ENCODE results near the gene INVS.

DNA sequence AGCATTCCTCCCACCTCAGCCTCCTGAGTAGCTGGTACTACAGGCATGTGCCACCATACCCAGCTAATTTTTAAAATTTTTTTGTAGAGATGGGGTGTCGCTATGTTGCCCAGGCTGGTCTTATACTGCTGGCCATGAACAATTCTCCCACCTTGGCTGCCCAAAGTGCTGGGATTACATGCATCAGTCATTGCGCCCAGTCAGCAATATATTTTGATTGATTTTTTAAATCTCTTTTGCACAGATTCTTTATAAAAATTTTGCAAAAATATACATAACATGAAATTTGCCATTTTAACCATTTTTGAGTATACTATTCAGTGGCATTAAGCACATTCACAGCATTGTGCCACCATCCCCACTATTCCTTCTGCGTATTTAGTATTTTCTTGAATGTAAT lies 94.0 kb downstream of the INVS start:
- TF ChIP-seq, protein P1, sequence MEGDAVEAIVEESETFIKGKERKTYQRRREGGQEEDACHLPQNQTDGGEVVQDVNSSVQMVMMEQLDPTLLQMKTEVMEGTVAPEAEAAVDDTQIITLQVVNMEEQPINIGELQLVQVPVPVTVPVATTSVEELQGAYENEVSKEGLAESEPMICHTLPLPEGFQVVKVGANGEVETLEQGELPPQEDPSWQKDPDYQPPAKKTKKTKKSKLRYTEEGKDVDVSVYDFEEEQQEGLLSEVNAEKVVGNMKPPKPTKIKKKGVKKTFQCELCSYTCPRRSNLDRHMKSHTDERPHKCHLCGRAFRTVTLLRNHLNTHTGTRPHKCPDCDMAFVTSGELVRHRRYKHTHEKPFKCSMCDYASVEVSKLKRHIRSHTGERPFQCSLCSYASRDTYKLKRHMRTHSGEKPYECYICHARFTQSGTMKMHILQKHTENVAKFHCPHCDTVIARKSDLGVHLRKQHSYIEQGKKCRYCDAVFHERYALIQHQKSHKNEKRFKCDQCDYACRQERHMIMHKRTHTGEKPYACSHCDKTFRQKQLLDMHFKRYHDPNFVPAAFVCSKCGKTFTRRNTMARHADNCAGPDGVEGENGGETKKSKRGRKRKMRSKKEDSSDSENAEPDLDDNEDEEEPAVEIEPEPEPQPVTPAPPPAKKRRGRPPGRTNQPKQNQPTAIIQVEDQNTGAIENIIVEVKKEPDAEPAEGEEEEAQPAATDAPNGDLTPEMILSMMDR (conservative IDR thresholded peaks at IDR 0.05; ENCODE audit: low read depth, low read length), result no peak
- TF ChIP-seq POLR2A (IDR thresholded peaks at IDR 0.05; ENCODE audit: low read depth, low read length) (no peak), RCOR1 (IDR thresholded peaks at IDR 0.05; ENCODE audit: insufficient replicate concordance, low read length) (no peak), MXI1 (IDR thresholded peaks at IDR 0.05; ENCODE audit: borderline replicate concordance, low read depth, low read length) (no peak), RAD21 (IDR thresholded peaks at IDR 0.05; ENCODE audit: low read length) (no peak), MAFK (IDR thresholded peaks at IDR 0.05; ENCODE audit: low read depth, low read length) (peak; percentile 91), FOS (IDR thresholded peaks at IDR 0.05; ENCODE audit: low read depth, low read length) (no peak)
